H1 (cell line): ENCODE measurements around the gene OSTC. TPM values are rescaled to one million over a fixed set of nuclear protein-coding genes. Genes with fewer than 3 reads are reported as not detected.

ENCODE experiments used
- CHD7 ChIP-seq: fragments of 300-600 bp; sonication (generic); IDR thresholded peaks from 2 replicates; pipeline ENCODE4 v1.7.1; 2012; ENCODE audit warnings: low read length, moderate library complexity, mild to moderate bottlenecking, inconsistent platforms; ENCODE audit not compliant: insufficient replicate concordance
- CREB1 ChIP-seq: IDR thresholded peaks from 2 replicates; pipeline ENCODE4 v1.6.1; 2012; ENCODE audit warnings: inconsistent platforms
- EGR1 ChIP-seq: IDR thresholded peaks from 2 replicates; pipeline ENCODE4 v1.6.1; 2011; ENCODE audit warnings: low read depth, low read length, borderline replicate concordance
- POLR2AphosphoS5 ChIP-seq: IDR thresholded peaks from 2 replicates; pipeline ENCODE4 v1.6.1; 2011; ENCODE audit warnings: low read depth, low read length
- RNF2 ChIP-seq: fragments of 200-900, 300-1000 bp; sonication (generic); IDR thresholded peaks from 2 replicates; pipeline ENCODE4 v1.7.1; 2016; ENCODE audit warnings: borderline replicate concordance, low read depth, mild to moderate bottlenecking, antibody characterized with exemption, low read length; ENCODE audit not compliant: poor library complexity, severe bottlenecking; ENCODE audit errors: missing control alignments
- SIN3A ChIP-seq, 2 experiments: IDR thresholded peaks in 1 of 2; conservative IDR thresholded peaks in 1 of 2; 2 replicates each; pipeline ENCODE4 v1.6.1; 2011 to 2012; ENCODE audit warnings: low read length in 2 of 2, improper control_type of control experiment in 1 of 2, low read depth in 1 of 2, mild to moderate bottlenecking in 1 of 2
- SP2 ChIP-seq: IDR thresholded peaks from 2 replicates; pipeline ENCODE4 v1.6.1; 2012; ENCODE audit warnings: mild to moderate bottlenecking, low read length, inconsistent platforms
- SUZ12 ChIP-seq: fragments of 200-600 bp; sonication (generic); IDR thresholded peaks from 2 replicates; pipeline ENCODE4 v1.6.1; 2012; ENCODE audit warnings: mild to moderate bottlenecking, inconsistent platforms, low read length, moderate library complexity, mixed read lengths
- ZNF274 ChIP-seq: IDR thresholded peaks from 2 replicates; pipeline ENCODE4 v1.7.0; 2012; ENCODE audit warnings: low read length, borderline replicate concordance; ENCODE audit errors: extremely low read depth
- polyA plus RNA-seq, 7 experiments: library from polyadenylated mRNA; depleted of rRNA in 3 of 7; stranded (reverse) in 5 of 7; unstranded in 2 of 7; fragments of >200 nt in 5 of 7; fragments of 200-250 nt in 2 of 7; gene quantifications; 1 replicate in 5 of 7; 2 replicates in 1 of 7; 4 replicates in 1 of 7; pipeline versions ENCODE4 v1.2.1 to v1.2.3, GENCODE V29; 2011 to 2013; ENCODE audit warnings: missing spikeins in 2 of 7, mixed read lengths in 2 of 7
- total RNA-seq: library from RNA; stranded (reverse); fragmentation: NEBNext Ultra II Directional; extraction: Animal tissue kit (Norgen Biotek cat#: 25700); gene quantifications from 2 replicates; pipeline ENCODE4 v1.2.1, GENCODE V29; 2021

OSTC gene
- total and polyA plus RNA-seq, 2 of the 8 experiments (the other 6 are each of a cell fraction or from before 2014, with no cell fraction given): 165 to 176 TPM

GRCh38 chr4:108620101-108620932 lies 30.1 kb upstream of the OSTC start, which contains the start of gene RPL34 (continued):
- no peak for TF ChIP-seq CHD7
- TF ChIP-seq SIN3A (conservative IDR thresholded peaks at IDR 0.05 in 1 of 2, IDR thresholded peaks at IDR 0.05 in 1 of 2; ENCODE audit: low read depth in 1 of 2, low read length in 2 of 2): peak in 1 of 2 experiments; percentile 72; a peak in 2 of 4 replicates
- no peak for TF ChIP-seq ZNF274
- TF ChIP-seq RNF2: no peak
- peak; percentile 37; the same call in 1 of the 2 replicates for TF ChIP-seq EGR1
- peak; percentile 15; the same call in 1 of the 2 replicates for TF ChIP-seq SP2
- peak; percentile 96 for TF ChIP-seq CREB1
- peak; percentile 89 for TF ChIP-seq POLR2AphosphoS5
- TF ChIP-seq SUZ12: no peak
